Measurements from ENCODE around the gene TM9SF3.

DNA sequence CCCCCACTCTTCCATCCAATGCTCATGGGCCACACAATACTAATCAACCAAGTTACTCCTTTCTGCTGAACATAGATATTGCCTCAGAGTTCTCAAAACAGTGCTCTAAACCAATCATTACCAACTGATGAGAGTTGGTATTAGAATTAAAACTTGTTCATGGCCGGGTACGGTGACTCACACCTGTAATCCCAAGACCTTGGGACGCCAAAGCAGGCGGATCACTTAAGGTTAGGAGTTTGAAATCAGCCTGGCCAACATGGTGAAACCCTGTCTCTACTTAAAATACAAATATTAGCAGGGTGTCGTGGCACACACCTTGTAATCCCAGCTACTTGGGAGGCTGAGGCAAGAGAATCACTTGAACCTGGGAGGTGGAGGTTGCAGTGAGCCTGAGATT is 8.2 kb downstream of the TM9SF3 start:
- TF ChIP-seq POLR2A (IDR thresholded peaks at IDR 0.05) (no peak), EP300 (IDR thresholded peaks at IDR 0.05) (no peak), POLR2AphosphoS5 (IDR thresholded peaks at IDR 0.05) (no peak)
- TF ChIP-seq, protein P1, sequence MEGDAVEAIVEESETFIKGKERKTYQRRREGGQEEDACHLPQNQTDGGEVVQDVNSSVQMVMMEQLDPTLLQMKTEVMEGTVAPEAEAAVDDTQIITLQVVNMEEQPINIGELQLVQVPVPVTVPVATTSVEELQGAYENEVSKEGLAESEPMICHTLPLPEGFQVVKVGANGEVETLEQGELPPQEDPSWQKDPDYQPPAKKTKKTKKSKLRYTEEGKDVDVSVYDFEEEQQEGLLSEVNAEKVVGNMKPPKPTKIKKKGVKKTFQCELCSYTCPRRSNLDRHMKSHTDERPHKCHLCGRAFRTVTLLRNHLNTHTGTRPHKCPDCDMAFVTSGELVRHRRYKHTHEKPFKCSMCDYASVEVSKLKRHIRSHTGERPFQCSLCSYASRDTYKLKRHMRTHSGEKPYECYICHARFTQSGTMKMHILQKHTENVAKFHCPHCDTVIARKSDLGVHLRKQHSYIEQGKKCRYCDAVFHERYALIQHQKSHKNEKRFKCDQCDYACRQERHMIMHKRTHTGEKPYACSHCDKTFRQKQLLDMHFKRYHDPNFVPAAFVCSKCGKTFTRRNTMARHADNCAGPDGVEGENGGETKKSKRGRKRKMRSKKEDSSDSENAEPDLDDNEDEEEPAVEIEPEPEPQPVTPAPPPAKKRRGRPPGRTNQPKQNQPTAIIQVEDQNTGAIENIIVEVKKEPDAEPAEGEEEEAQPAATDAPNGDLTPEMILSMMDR (IDR thresholded peaks at IDR 0.05): no peak
